HG03103 (cell line): ENCODE measurements around the gene TRPM6.
"Not testable (repeated sequence)": the region's sequence is repeated elsewhere in the genome, so short reads cannot be mapped to it uniquely, and the experiment has no call there.

Source experiments
- ATAC-seq: cut with Tn5 transposase; IDR thresholded peaks from one replicate; pipeline ENCODE4 v1.9.1; 2021; ENCODE audit warnings: low read depth; ENCODE audit not compliant: unreplicated experiment

The TRPM6 gene

DNA sequence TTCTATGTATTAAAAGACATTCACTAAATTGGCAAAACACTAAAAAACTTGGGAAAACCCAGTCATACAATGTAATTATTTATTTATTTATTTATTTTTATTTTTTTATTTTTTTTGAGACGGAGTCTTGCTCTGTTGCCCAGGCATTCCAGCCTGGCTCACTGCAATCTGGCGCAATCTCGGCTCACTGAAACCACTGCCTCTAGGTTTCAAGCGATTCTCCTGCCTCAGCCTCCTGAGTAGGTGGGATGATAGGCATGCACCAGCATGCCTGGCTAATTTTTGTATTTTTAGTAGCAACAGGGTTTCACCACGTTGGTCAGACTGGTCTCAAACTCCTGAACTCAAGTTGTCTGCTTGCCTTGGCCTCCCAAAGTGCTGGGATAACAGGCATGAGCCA is 27.5 kb downstream of the TRPM6 start:
- not testable (repeated sequence) for ATAC-seq

DNA sequence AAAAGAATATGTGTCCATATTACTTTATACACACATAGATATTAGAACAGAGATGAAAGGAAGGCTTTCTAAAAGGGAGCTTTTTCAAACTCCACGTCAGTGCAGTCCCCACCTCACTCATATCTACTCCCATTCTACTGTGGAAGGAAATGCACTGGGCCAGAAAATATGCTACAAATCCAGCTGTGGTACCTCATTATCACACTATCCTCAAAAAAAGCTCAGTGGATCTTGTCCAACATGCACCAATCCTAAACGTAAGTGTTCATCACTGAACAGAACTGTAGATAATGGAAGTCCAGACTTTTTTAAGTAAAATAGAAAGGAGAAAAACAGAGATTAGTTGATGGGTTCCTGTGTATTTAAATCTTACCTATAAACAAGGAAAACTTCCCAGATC is 27.9 kb downstream of the TRPM6 start:
- ATAC-seq: no peak

DNA sequence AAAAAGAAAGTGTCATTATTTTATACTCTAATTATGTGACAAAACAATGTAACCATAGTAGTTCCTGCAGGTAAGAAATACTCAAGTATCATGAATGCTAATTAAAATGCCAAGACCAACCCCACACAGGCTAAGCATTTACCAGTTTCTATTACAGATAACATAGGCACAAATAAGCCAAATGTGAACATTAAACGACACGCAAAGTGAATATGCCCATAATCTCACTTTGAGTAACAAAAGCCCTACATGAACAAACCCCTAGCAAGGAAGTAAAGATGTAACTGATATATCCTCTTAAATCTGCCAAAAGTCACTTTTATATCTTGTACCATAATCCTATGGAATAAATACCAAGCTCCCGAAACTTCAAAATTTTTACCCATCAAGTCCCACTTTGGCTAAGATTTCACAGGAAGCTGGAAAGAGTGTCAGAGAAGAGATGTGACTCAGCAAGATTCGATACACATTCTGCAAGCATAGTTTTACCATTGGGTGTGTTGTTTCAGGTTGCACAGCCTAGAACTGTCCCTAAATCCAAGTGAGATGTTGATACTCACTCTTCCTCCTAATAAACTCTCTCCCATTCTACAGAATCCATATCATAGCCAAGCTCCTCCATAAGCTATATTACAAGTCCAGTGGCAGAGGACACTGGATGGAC is 28.8 kb downstream of the TRPM6 start:
- ATAC-seq: no peak

DNA sequence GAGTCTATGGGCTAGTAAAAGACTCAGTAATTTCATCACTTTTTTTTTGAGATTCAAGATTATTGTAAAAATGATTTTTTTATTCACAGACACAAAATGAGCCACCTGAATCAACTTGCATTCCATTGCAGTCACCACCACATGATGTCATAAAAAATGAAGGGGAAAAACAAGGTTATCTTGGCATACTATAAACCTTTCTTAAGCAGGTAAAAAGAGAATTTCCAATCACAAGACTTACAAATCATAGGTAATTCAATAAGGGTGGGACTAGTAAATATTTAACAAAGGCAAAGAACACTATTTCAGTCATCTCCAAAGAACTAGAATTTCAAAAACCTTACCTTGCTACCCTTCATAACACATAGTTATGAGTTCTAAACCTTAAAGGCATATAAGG is 30.7 kb downstream of the TRPM6 start:
- ATAC-seq: no peak

DNA sequence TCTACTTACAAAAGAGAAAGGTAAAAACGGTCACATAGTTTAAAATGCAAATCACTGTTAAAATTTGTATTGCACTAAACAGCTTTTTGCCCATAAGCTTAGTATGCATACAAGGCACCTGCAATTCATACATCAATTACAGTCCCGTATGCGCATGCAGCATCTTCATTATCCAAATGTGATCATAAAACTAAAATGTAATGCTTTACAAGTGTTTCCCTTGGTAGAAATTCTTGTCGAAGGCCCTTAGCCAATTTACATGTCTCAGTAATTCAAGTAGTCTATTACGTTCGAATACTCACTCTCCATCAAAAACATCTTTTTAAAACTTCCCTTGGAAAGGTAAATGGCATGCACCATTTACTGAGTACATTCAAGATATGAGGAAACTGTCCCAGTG is 32.6 kb downstream of the TRPM6 start:
- ATAC-seq: no peak

DNA sequence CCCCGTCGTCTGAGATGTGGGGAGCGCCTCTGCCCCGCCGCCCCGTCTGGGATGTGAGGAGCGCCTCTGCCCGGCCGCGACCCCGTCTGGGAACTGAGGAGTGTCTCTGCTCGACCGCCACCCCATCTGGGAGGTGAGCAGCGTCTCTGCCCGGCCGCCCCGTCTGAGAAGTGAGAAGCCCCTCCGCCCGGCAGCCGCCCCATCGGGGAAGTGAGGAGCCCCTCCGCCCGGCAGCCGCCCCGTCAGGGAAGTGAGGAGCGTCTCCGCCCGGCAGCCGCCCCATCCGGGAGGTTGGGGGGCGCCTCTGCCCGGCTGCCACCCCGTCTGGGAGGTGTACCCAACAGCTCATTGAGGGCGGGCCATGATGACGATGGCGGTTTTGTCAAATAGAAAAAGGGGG is 34.7 kb downstream of the TRPM6 start:
- ATAC-seq: not testable (repeated sequence)

DNA sequence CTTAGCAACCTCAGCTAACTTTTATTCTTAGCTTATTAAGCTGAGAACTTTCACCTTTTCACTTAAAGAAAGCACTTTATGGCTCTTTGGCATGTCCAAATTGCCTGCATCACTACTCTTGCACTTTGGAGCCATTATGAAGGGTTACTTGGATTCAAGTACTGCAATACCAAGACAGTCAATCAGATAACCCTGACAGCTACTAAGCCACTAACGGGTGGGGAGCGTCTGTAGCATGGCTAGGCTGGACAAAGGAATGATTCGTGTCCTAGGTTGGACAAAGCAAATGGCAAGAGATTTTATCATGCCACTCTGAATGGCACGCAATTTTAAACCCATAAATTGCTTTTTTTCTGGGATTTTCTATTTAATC is 39.6 kb downstream of the TRPM6 start:
- no peak for ATAC-seq

DNA sequence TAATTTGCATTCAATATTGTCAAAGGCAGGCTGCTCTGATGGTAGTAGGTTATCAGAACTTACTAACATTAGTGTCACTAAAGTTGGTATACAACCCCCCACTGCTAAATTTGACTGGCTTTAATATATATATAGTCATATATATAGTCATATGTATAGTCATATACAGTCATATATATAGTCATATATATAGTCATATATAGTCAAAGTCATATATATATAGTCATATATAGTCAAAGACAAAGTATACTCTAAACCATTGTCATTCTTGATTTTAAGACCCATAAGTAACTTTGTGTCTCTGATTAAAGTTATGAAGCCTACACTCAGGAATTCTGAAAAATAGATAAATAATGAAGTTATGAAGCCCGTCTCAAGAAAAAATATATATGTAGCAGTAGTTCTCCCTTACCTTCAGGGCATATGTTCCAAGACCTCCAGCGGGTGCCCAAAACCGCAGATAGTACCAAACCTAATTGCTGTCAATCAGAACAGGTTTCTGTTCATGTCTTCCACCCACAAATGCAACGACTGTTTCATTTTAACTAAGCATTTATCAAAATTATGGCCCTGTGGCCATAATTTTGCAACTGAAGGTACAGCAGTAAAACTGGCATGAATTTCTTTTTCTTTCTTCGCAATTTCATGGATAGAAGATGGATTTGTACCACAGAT is 40.1 kb downstream of the TRPM6 start:
- no peak for ATAC-seq

DNA sequence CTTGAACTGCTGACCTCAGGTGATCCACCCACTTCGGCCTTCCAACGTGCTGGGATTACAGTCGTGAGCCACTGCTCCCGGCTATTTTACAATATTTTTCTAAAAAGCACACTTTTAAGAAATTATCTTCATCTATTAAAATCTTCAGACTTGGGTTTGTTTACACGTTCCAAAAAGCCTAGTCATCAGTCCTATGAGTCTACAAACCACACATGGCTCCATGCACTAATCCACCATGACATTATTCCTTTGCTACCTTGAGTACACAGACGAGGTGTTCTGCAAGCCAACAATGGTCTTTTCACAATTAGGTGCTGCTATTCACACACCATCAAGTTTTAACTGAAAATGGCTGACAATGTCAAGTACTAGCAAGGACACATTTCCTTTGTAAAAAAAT is 41.0 kb downstream of the TRPM6 start:
- ATAC-seq: no peak

DNA sequence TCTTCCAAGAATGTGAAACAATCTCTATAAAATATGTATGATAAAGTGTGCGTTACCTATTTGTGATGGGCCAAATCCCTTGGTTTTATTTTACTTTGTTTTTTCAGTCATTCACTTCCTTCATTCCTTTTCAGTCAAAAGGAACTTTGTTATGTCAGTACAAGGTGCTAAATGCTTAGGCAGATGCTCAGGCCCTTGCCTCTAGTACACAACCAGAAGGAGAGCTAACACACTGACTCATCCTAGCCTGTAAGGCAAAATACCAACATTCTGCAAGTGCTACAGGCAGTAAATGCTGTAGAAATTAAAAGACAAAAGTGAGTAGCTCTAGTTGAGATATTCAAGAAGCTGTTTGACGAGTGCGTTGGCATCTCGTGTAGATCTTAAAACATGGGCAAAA is 49.4 kb downstream of the TRPM6 start:
- ATAC-seq: no peak

DNA sequence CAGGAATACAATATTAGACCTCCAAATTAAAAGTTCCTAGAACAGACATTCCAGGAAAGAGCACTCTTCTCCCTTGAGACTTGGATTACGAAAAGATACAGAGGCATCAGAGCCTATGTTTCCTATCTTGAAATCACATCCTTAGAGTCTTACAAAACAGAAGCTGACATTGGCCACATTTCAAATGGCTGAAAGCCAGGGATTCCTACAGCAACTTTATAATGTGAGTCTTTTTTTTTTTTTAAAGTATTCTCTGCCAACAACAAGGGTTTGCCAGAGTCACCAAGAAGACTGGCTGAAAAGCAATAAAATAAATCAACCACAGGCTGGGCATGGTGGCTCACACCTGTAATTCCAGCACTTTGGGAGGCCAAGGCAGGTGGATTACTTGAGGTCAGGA is 63.1 kb downstream of the TRPM6 start:
- no peak for ATAC-seq

DNA sequence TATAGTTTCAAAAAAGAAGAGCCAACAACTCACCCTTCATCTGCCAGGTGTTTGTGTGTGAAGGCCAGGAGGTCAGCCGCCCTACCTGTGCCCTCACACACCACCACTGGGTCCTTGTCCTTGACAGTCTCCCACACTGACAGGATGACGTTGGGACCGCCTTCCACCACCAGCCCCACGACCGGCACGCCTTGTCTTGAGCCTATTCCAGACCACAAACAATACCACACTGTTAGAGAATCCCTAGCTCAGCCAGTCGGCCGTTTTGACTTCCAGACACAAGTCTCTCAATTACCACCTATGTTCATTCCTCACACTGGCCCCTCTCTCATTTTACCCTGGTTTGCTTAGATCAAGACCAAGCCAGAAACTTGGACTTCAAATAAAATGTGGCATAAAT is 66.1 kb downstream of the TRPM6 start:
- no peak for ATAC-seq

DNA sequence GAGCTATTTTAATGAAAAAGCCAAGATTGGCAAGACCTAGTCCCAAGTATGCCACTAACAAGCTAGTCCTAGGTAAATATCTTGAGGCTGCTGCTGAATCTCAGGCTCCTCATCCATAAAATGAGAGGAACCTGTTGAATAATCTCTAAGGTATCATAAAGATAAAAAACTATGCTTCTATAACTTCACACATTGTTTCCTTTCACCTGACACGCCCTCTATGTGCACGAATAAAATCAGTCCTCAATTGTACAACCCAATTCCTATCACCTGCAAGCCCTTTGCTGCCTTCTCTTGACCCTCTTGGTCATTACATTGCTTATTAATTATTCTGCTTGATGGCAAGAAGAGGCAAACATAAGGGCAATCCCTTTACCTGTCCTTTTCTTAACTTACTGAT is 69.9 kb downstream of the TRPM6 start:
- no peak for ATAC-seq

DNA sequence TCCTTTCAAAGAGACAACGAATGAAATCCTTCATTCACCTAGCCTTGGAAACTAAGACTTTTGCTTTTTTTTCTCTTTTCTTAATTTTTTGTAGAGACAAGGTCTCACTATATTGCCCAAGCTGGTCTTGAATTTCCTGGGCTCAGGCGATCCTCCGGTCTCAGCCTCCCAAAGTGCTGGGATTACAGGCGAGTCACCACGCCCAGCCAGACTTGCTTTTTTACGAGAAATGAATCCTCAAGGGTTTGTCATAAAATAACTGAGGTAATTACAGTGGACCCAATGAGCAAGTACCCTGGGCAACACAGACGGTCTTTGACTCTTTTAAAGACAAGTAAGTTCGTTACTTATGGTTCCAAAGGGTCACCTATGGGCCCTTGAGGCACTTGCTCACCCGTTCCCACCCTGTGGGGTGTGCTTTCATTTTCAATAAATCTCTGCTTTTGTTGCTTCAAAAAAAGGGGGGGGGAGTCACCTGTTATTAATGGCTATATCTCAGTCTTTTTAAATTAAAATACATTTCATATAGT is 70.4 kb downstream of the TRPM6 start:
- ATAC-seq: no peak

DNA sequence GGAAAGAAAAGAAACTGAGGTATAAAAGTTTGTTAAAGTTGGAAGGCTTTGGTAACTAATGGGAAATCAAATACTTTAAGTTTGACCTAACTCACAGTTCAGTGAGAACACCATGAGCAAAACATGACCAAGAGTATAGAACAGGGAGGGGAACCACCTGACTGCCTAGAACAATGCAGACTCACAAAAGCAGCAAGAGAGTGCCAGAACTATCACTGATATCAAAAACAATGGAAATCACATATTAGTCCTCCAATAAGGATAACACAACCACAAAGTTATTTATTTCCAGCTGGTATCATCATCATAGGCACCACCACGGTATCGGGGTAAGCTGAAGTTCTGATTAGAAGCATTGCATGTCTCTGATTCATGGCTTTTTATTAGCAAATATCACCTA is 77.5 kb downstream of the TRPM6 start:
- ATAC-seq: no peak

DNA sequence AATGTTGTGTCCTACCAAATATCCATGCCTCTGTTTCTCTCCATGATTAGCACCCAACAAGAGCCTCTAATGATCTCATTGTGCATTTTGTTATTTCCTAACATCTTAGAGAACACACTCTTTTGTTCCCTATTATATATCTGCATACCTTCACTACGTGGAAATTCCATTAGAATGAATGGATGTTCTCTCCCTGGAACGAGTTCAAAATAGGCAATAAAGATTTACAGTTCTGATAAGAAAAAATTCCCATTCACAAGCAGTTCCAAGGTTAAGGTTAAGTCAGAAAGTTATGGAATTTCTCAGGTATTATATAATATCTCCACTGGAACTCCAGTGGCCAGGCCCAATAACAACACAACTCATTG is 83.7 kb downstream of the TRPM6 start:
- ATAC-seq: no peak

DNA sequence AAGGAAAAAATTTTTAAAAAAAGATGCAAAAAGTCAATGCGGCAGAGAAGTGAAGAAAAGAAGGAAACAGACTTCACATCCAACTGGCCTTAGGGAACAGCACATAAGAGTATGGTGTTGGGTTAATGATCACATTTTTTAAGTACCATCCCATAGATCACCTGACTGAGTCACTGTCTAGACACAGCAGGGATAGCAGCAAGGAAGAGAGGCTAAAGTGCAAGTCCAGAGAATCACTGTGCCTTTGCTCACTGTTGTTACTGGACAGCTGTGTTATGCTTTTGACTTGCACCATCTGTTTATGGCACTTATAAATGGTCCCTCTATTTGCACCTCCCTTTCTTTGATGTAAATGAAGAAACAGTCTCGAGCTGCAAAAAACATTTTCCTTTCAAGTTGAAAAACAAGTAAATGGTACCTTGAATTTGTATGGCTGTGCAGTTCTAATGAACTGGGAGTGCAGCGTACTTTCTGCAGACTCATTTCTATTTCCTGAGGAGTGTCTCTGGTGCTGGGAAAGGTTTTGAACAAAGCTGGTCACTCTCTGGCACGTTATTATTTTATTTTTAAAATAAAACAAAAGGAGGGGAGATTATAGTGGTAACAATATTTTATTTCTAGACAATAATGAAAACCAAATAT is 84.2 kb downstream of the TRPM6 start:
- no peak for ATAC-seq

DNA sequence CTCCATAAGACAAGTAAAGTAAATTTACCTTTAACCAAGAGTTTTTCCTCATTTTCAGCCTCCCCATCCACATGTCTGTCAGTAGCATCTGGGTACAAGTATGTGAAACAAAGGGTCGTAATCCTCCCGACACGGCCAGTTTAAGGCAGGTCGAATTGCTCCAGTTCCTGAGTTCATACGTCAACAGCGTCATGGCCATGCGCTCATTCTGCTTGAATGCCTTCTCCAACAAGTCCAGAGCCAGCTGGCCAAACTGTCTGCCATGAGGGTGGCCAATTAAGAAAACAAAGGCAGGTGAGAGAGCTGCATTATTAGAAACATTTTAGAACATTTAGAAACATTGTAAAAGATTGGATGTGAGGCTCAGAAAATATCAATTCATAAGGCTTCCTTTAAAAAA is 87.5 kb downstream of the TRPM6 start:
- no peak for ATAC-seq

DNA sequence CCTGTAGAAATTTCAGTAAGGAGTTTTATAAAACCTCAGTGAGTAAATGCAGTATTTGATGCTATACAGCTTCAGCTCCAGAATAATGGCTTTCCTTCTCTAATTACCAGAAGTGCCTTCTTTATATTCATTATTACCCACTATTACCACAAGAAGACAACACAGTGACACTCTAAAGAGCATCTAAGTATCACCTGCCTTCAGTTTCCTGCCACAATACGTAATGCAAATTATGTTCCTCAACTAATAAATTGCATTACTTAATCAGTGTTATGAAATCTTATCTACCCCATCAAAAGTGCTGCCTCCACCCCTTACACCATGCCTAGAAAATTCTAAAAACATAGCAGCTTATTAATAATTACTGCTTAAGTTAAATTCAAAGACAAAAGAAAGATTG is 91.9 kb downstream of the TRPM6 start:
- no peak for ATAC-seq

DNA sequence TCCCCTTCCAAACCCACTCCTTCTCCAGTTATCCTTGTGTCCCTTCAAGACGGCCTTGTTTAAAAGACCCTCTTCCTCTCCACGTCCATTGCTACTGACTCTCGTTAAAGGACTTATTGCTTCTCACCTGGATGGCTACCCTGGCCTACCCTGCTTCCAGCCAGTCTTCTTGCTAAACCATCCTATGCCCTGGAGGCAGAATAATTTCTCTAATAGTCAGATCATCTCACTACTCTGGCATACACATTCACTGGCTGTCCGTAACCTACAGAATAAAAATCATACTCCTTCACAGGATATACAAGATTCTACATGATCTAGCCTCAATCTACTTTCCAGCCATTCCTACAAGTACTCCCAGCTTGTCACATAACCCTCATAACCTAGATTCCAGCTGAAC is 92.6 kb downstream of the TRPM6 start:
- ATAC-seq: no peak

DNA sequence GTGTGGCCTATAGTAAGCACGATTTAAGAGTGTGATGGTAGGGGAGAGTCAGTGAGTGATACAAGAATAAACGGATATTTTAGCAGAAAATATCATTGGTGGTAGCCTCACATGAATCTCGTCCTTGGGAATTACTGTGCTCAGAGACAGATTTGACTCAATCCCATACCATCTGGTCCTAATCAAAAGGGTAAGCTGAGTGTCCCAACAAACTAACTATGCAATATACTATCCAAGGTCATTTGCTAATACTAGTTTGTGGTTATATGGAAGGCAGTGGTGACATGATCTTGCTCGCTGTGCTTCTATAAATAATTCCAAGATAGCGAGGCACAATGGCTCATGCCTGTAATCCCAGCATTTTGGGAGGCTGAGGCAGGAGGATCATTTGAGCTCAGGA is 103.2 kb downstream of the TRPM6 start:
- ATAC-seq: no peak

DNA sequence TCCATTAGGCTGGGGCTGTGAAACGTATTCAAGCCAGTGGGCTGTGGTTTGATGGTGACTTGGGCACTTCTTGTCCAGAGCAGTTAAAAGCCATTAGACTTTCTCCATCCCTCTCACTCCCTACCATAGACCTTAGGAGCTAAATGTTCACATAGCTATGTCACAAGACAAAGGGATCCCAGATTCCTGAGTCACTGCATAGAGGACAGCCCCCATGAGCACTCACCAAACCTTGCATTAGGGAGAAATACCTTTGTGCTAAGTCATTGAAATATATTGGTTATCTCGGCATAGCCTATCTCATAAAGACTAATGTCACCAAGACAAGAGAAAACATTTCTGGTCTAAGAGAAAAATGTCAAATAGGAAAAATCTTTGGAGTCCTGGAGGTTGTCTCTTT is 104.3 kb downstream of the TRPM6 start:
- no peak for ATAC-seq
